Omental fat pad (tissue), 4 donors: ENCODE measurements around the gene VWF. TPM values are rescaled to one million over a fixed set of nuclear protein-coding genes. Genes with fewer than 3 reads are reported as not detected.

ENCODE experiments used
- ATAC-seq: fragments of 150-250 bp; one replicate; pipeline ENCODE4 v1.9.1; 2016; ENCODE audit warnings: mild to moderate bottlenecking, moderate library complexity; ENCODE audit not compliant: low FRiP score
- DNase-seq: peaks from one replicate; pipeline ENCODE4 v3.0.0-alpha.2; 2019; ENCODE audit warnings: low spot score
- total RNA-seq, 4 donors: library from RNA; depleted of rRNA; stranded (reverse); fragments of >200 nt; gene quantifications; one replicate each; pipeline ENCODE4 v1.1.0, GENCODE V29; 2016
- TF ChIP-seq, protein P1 (sequence below), 3 donors: fragments of 450-650 bp; IDR thresholded peaks; one replicate each; pipeline ENCODE4 v1.5.1; 2016 to 2017; ENCODE audit warnings: antibody characterized with exemption in 3 of 3, mild to moderate bottlenecking in 3 of 3, moderate library complexity in 2 of 3

Gene VWF
- total RNA-seq, 4 donors from 2014 or later: 78.4 to 1,203 (median 422) TPM

DNA sequence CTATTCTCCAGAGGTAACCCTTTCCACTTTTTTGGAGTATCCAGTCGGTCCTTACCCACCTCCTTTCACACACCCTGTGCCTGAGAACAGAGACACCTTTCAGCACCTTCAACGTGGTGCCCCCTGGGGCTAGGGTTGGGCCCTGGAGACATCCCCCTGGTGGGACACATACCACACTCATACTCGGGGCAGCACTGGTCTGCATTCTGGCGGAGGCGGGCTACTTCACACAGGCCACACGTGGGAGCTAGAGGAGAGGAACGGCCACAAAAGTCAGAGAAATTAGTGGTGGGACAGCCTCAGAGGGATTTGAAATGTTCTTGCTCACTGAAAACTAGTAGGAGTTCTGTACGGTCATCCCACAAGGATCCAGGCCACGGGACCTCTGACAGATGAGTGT lies 139.6 kb downstream of the VWF start:
- DNase-seq: no peak
- no peak for ATAC-seq
- TF ChIP-seq, protein P1, sequence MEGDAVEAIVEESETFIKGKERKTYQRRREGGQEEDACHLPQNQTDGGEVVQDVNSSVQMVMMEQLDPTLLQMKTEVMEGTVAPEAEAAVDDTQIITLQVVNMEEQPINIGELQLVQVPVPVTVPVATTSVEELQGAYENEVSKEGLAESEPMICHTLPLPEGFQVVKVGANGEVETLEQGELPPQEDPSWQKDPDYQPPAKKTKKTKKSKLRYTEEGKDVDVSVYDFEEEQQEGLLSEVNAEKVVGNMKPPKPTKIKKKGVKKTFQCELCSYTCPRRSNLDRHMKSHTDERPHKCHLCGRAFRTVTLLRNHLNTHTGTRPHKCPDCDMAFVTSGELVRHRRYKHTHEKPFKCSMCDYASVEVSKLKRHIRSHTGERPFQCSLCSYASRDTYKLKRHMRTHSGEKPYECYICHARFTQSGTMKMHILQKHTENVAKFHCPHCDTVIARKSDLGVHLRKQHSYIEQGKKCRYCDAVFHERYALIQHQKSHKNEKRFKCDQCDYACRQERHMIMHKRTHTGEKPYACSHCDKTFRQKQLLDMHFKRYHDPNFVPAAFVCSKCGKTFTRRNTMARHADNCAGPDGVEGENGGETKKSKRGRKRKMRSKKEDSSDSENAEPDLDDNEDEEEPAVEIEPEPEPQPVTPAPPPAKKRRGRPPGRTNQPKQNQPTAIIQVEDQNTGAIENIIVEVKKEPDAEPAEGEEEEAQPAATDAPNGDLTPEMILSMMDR (IDR thresholded peaks at IDR 0.05): no peak

DNA sequence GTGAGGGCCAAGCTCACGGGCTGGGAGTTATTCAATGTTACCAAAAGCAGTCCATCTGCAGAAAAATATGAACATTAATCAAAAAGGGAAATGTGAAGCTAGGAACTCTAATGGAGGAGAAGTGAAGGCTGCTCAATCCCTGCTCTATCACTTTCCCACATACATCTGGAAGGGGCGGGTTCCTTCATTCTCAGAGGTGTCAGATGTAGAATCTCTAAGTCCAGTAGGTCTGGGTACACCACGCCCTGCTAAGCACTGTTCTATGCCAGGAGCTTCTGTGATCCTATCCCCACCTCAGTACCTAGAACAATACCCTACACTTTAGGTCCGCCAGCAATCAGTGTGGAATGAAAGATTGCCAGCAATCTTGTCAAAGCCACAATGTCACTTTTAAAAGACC lies 142.4 kb downstream of the VWF start:
- TF ChIP-seq, protein P1 (IDR thresholded peaks at IDR 0.05): no peak
- ATAC-seq (no peak), DNase-seq (no peak)

DNA sequence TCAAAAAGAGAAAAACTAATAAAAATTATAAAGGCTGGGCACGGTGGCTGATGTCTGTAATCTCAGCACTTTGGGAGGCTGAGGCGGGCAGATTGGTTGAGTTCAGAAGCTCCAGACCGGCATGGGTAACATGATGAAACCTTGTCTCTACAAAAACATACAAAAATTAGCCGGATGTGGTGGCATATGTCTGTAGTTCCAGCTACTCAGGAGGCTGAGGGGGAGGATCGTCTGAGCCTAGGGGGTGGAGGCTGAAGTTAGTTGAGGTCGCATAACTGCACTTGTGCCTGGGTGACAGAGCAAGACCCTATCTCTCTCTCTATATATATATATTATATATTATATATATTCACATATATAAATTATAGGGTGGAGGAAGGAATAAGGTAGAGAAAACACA lies 146.9 kb downstream of the VWF start:
- no peak for DNase-seq
- no peak for ATAC-seq
- TF ChIP-seq, protein P1 (IDR thresholded peaks at IDR 0.05): no peak

DNA sequence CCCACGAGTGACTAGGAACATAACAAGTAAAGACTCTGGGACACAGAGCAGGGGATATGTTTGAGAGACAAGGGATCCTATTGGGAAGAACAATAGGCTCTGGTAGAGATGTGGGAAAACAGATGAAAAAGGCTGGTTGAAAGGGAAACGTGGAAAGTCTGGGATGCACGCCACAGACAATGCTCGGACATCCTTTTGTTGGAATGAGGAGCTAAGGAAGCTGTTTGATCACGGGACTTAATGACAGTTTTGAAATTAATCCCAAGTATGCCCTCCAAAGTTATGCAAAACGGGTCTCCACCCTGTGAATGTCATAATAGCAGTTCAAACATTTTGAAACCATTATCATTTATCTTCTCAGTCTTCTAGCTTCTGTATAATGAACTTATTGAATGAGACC lies 147.8 kb downstream of the VWF start:
- no peak for ATAC-seq
- TF ChIP-seq, protein P1 (IDR thresholded peaks at IDR 0.05): no peak

DNA sequence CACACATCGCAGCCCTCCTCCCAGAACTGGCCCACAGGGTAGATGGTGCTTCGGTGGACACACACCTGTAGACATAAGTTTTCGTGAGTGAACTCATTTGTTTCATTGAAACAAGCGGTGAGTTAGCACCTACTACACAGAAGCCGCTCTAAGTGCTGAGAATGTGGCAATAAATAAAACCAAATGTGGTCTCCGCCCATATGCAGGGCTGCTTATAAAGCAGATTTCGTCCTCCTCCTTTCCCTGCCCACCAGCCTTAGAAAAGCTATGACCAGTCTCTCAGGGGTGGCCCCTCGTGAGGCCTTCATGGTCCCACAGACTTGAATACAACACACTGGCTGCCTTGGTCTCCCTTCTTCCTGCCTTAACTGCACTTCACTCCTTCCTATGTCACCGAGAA lies 148.3 kb downstream of the VWF start:
- ATAC-seq (no peak), DNase-seq (no peak)
- TF ChIP-seq, protein P1 (IDR thresholded peaks at IDR 0.05): no peak

More for the DNA sequence above, 147.8 kb downstream of the VWF start:
- DNase-seq: no peak

DNA sequence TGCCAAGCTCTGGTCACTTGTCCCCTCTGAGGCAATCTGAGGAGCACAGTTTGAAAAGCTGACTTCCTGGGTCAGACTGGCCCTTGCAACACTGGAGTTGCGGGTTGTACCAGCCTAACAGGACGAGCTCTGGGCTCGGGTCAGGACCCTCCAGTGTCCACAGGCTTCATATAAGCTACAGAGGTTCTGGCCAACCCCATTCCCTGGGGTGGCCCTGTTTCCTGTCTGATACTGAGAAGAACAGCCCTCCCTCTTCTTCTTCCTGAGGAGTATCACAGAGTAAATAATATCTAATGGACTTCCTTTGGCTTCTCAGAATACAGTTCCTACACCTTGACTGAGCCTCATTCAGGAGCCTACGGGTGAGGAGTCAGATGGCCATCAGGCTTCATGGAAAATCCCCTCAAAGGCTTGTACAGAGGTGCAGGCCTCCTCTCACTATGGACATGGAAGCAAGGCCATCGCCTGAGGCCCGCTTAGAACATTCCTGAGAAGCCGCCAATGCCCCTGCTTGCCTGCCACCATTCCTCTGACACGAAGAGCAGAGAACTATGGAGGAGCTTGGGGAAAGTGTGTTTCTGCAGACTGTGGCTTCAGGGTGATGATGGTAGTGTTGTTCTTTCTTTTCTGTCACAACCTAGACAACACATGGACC lies 150.9 kb downstream of the VWF start:
- no peak for ATAC-seq
- TF ChIP-seq, protein P1 (IDR thresholded peaks at IDR 0.05): no peak
- DNase-seq: no peak

DNA sequence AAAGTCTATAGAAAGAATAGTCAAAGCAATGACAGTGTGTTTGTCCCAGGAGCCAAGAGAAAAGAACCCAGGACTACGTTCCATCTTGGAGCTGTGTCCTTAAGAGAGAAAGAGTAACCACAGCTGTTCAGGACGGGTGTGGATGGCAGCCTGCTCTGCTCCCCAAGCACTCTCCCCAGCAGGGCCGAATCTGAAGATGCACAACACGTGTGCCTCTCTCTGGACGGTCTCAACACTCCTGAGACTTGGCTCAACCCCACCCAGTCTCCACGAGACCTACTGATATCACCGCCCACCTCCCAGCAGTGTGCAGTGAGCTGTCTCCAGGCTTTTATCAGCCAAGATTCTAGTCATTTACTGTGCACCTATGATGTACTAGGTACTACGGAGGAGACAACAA lies 152.1 kb downstream of the VWF start:
- no peak for DNase-seq
- ATAC-seq: no peak
- TF ChIP-seq, protein P1 (IDR thresholded peaks at IDR 0.05): no peak
